ENCODE results near the gene C2orf42.
"Not testable (repeated sequence)": the region's sequence is repeated elsewhere in the genome, so short reads cannot be mapped to it uniquely, and the experiment has no call there.

The C2orf42 gene

GRCh38 chr2:70103531-70104061 is 87.2 kb downstream of the C2orf42 start:
- no peak overlapping the region for H3K27ac ChIP-seq

DNA sequence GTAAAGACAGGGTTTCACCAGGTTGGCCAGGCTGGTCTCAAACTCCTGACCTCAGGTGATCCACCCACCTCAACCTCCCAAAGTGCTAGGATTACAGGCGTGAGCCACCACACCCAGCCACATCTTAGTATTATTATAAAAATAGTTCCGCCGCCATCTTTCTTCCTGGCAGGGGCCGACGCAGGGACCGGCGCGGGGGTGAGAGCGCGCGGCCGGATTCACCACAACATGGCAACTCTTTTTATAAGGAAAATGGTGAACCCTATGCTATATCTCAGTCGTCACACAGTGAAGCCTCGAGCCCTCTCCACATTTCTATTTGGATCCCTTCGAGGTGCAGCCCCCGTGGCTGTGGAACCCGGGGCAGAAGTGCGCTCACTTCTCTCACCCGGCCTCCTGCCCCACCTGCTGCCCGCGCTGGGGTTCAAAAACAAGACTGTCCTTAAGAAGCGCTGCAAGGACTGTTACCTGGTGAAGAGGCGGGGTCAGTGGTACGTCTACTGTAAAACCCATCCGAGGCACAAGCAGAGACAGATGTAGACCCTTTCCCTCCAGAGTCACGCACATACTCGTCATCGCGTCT is 88.4 kb downstream of the C2orf42 start:
- H3K27ac ChIP-seq; CTCF ChIA-PET; DNase-seq (ENCODE audit: low spot score); POLR2A ChIA-PET (ENCODE audit: low non-redundant PET): not testable (repeated sequence)

More at GRCh38 chr2:70103531-70104061, 87.2 kb downstream of the C2orf42 start:
- DNase-seq (ENCODE audit: low spot score) = no peak
- CTCF ChIA-PET = interaction anchor here (0.6 kb wide), 1 partner anchor 11 kb away, joined by 3 read pairs; no protein-coding TSS in a partner anchor
- POLR2A ChIA-PET (ENCODE audit: low non-redundant PET) = interaction anchor here (0.6 kb wide), 1 partner anchor 189 kb away, joined by 5 read pairs; the partner anchor contains the start of gene MXD1
- TF ChIP-seq CTCF (conservative IDR thresholded peaks at IDR 0.05; ENCODE audit: low read depth) = no peak

DNA sequence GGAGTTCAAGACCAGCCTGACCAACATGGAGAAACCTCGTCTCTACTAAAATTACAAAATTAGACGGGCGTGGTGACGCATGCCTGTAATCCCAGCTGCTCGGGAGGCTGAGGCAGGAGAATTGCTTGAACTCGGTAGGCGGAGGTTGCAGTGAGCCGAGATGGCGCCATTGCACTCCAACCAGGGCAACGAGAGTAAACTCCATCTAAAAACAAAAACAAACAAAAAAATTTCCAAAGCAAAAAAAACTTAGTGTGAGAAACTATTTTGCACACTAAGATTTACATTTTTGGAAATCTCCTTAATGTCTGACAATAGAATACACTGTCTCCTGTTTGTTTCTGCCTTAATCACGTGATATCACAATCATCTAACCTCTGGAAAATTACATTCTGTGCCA is 89.1 kb downstream of the C2orf42 start:
- POLR2A ChIA-PET (ENCODE audit: low non-redundant PET); H3K27ac ChIP-seq; CTCF ChIA-PET; DNase-seq (ENCODE audit: low spot score): not testable (repeated sequence)

DNA sequence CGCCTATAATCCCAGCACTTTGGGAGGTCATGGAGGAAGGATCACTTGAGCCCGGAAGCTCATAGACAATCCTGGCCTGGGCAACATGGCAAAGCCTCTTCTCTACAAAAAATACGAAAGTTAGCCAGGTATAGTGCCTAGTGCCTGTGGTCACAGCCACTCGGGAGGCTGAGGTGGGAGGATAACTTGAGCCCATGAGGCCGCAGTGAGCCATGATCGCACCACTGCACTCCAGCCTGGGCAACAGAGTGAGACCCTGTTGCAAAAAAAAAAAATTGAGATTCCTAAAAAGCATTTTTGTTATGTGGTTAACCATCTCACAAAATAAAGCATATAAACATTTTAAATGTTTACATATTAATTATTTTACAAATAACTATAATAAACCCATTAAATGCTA is 89.6 kb downstream of the C2orf42 start:
- POLR2A ChIA-PET (ENCODE audit: low non-redundant PET) = no interaction called here
- DNase-seq (ENCODE audit: low spot score) = no peak
- CTCF ChIA-PET = interaction anchor here (0.9 kb wide), 1 partner anchor 28 kb away, joined by 3 read pairs; no protein-coding TSS in a partner anchor
- H3K27ac ChIP-seq = no peak overlapping the region
- no peak for TF ChIP-seq CTCF (conservative IDR thresholded peaks at IDR 0.05; ENCODE audit: low read depth)
